ENCODE results near the gene SSC4D. TPM values are rescaled to one million over a fixed set of nuclear protein-coding genes. Genes with fewer than 3 reads are reported as not detected.
"Not testable (repeated sequence)": the region's sequence is repeated elsewhere in the genome, so short reads cannot be mapped to it uniquely, and the experiment has no call there.

The SSC4D gene
- total and polyA plus RNA-seq, 11 donors: 0.23 to 1.6 (median 0.72) TPM

GRCh38 chr7:76428149-76428823, 18.8 kb upstream of the SSC4D start:
- Histone ChIP-seq H3K27me3 (no peaks in the 10 kb centered on the region), H3K9me3 (no peaks in the 10 kb centered on the region), H3K36me3 (no peaks in the 10 kb centered on the region), H3K27ac (no peak overlapping the region), H3K4me3 (no peak overlapping the region), H3K4me1 (peaks cover 0 to 8% (median 0%) of the 10 kb centered on the region in 12 donors)
- ATAC-seq (no peak), DNase-seq (peak in 1 of 5 donors; percentile 4)
- TF ChIP-seq POLR2A (IDR thresholded peaks at IDR 0.05) (no peak), CTCF (IDR thresholded peaks at IDR 0.05) (no peak)
- 91 to 96% (median 92%) methylated on average over 13 of the region's 13 CpGs for WGBS, 4 donors
- intact Hi-C loops (cut with DNase I): no loop called here

GRCh38 chr7:76427635-76428034, 18.1 kb upstream of the SSC4D start:
- H3K36me3 ChIP-seq: no peaks in the 10 kb centered on the region
- no peak overlapping the region for H3K4me3 ChIP-seq
- no peak for TF ChIP-seq POLR2A (IDR thresholded peaks at IDR 0.05)
- no peak for TF ChIP-seq CTCF (IDR thresholded peaks at IDR 0.05)
- H3K27me3 ChIP-seq: no peaks in the 10 kb centered on the region
- no peaks in the 10 kb centered on the region for H3K9me3 ChIP-seq
- intact Hi-C loops (cut with DNase I): no loop called here
- ATAC-seq (no peak), DNase-seq (peak in 1 of 5 donors; percentile 10)
- 78 to 96% (median 93%) methylated on average over 4 to 5 of the region's 5 CpGs for WGBS, 4 donors
- H3K4me1 ChIP-seq: peaks cover 0 to 8% (median 0%) of the 10 kb centered on the region in 12 donors
- no peak overlapping the region for H3K27ac ChIP-seq

GRCh38 chr7:76426246-76426645, 16.7 kb upstream of the SSC4D start:
- Histone ChIP-seq H3K4me3 (no peak overlapping the region), H3K9me3 (no peaks in the 10 kb centered on the region), H3K4me1 (peaks cover 0 to 8% (median 0%) of the 10 kb centered on the region in 12 donors), H3K36me3 (no peaks in the 10 kb centered on the region), H3K27ac (no peak overlapping the region), H3K27me3 (no peaks in the 10 kb centered on the region)
- no peak for TF ChIP-seq POLR2A (IDR thresholded peaks at IDR 0.05)
- no peak for TF ChIP-seq CTCF (IDR thresholded peaks at IDR 0.05)
- WGBS, 4 donors: 87 to 93% (median 93%) methylated on average over 2 to 4 of the region's 4 CpGs
- intact Hi-C loops (cut with DNase I): no loop called here
- DNase-seq (no peak), ATAC-seq (no peak)

GRCh38 chr7:76425558-76425957, 16.1 kb upstream of the SSC4D start:
- H3K9me3 ChIP-seq; H3K27ac ChIP-seq; DNase-seq; H3K36me3 ChIP-seq; ATAC-seq; intact Hi-C loops (cut with DNase I); H3K27me3 ChIP-seq; H3K4me3 ChIP-seq; H3K4me1 ChIP-seq: not testable (repeated sequence)
- 92 to 98% (median 95%) methylated on average over 3 to 4 of the region's 4 CpGs for WGBS, 4 donors

GRCh38 chr7:76425156-76425555, 15.7 kb upstream of the SSC4D start:
- DNase-seq: no peak
- ATAC-seq: no peak
- H3K27ac ChIP-seq: no peak overlapping the region
- H3K27me3 ChIP-seq: no peaks in the 10 kb centered on the region
- TF ChIP-seq POLR2A (IDR thresholded peaks at IDR 0.05): no peak
- TF ChIP-seq CTCF (IDR thresholded peaks at IDR 0.05): no peak
- peaks cover 0 to 8% (median 0%) of the 10 kb centered on the region in 12 donors for H3K4me1 ChIP-seq
- H3K36me3 ChIP-seq: no peaks in the 10 kb centered on the region
- WGBS, 4 donors: 92 to 96% (median 94%) methylated on average over 8 to 9 of the region's 9 CpGs
- peaks cover 0 to 7% (median 0%) of the 10 kb centered on the region in 12 donors for H3K9me3 ChIP-seq
- intact Hi-C loops (cut with DNase I): no loop called here
- no peak overlapping the region for H3K4me3 ChIP-seq
